T-helper 1 cell (primary cell): ENCODE data around the gene HIVEP1.

Experiments
- DNase-seq, 5 donors: peaks; one replicate each; pipeline ENCODE4 v3.0.0-alpha.2; 2012 to 2020

HIVEP1 gene

DNA sequence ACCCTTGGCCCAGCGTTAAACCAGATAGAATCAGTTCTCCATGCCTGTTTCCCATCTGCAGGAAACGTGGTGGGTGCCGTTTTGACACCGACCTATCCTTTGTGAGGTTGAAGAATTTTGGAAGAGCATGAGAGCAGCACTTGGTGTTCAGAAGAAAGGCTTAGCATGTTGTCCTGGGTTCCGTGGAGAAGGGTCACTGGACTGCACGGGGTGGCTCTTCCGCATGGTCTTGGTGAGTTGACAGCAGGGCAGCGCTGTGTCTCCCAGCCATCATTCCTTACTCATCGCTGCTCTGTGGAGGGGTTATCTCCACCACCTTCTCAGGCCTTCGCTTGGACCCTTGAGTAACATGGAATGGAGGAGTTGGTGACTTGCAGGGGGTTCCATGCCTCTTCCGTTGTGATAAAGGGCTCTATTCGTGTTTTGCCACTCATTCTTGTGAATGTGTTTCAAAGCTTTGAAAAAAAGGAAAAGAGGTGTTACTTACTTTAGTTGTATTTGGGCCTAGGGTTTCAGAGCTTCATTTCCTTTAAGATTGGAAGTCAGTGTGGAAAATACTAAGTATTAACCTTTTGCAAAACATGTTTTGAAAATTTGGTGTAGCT lies 8.2 kb downstream of the HIVEP1 start:
- DNase-seq, result no peak

DNA sequence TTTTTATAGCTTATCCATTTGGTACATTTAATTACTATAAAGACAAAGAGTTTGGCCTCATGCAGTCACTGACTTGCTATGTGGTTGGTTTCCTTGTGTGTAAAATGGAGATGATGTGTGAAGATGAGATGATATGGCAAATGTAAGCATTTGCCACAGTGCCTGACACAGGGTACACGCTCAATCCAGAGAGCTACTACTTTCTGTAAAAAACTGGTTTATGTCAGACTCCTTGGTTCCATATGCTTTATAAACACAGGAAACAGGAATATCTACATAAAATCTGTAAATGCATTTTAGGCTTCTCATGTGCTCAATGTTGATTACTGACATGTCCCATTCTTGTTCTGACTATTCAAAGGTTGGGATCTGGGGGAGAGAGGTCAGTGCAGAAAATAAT lies 10.4 kb downstream of the HIVEP1 start:
- no peak for DNase-seq

DNA sequence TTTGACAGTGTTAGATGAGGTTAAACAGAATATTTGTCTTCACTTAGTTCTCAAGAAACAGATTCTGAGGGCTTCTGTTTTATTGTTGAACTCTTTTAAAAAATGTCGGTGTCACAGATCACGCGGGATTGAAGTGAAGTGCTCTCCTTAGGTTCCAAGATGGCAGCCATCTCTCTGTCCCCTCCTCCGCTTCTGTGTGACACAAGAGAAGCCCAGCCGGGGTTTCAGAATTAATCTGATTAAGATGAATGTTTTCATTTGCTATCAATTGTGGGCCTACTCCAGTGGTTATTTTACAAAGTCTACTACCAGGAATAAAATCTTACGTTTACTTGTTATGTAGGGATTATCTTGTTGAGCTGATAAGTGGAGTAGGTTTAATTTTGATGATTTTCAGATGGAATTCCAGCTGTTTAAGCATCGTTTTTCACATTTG lies 10.9 kb downstream of the HIVEP1 start:
- DNase-seq, result no peak

DNA sequence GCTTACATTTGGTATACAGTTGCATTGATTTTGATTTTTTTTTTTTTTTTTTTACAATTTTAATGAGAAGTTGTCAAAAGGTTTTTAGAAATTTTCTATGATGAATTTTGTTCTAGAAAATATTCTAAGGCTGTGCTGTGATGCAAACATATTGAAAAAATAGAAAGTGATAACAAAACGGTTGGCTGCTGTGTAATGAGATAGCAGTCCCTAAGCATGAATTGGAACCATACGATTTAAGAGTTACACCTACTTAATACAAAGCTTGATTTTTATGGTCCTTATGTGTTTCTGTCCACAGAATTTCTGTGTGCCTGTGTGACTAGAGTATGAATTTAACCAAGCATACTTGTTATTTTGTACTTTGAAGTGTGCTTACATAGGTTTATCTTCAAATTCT lies 12.1 kb downstream of the HIVEP1 start:
- DNase-seq, result no peak

DNA sequence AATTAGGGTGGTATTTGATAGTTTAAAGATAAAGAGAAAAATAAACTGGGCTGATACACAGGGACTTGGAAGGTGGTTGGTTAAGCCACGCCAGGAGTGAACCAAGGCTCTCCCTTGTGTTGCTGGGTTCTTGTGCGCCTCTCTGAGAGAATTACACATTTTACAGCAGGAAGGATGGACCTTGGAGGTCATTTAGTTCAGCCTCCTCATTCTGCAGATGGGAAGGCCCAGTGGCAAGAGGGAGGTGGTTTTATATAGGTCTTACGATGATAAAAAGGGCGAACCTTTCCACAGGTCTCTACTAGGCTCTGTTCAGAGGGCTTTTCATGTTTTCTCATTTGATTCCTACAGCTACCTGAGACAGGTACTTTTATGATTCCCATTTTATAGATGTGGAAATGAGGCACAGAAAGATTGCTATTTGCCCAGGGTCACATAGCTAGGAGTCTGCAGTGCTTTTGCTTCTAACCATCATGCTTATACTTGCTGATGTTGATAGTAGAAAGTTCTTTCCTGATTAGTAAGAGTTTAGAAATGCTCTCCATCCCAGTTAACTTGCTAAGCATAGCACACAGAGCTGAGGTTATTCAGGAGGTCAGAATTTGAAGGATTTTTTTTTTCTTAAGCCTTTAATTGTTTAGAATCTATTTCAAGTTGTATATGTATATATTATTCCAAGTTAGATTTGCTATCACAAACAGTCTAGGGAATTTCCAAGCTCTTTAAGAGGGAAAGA lies 12.8 kb downstream of the HIVEP1 start:
- no peak for DNase-seq

DNA sequence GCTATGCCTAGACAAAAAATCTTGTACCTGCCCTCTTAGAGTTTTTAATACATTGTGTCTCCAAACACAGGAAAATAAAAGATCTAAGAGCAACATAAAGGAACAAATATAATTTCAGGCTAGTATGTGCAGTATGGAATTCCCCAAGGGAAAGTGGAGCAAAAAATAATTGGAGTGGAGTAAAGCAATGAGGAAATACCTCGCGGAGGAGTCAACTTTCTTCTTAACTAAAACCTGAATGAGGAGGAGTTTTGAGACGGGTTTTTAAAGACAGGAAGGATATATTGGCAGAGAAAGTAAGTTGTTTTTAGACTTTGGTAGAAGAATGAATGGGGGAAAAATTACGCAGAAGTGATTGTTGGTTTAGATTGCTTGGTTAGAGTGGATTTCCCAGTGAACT lies 14.0 kb downstream of the HIVEP1 start:
- no peak for DNase-seq

DNA sequence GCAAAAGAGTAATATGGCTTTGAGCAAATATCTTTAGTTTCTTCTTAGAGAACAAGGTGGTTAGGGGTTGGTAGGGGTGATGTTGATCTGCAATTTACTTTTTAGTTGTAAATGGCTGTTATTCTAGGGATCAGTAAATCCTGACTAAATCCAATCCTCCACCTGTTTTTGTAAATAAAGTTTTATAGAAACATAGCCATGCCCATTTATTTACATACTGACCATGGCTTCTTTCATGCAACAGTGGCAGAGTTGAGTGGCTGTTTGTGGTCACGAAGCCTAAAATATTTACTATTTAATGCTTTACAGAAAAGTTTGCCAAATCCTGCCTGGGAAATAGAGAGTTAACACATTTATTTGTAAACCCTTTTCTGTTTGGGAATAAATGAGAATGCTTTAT lies 14.7 kb downstream of the HIVEP1 start:
- DNase-seq, result no peak

DNA sequence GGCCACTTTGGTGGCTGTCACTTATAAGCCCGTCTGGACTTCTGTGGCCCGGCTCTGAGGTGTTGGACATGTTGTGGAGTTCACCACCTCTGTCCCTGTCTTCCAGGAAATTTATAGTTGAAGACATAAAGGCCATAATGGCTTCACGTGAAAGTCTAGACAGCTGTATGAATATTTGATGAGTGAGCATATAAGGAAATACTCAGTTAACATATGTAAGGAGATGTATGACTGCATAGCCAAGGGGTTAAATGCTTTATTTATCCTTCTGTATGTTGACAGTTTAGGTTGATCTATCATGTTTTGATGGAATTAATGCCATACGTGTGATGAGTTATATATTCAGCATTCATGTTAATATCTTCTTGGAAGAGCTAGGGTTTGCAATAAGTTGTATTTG lies 16.1 kb downstream of the HIVEP1 start:
- no peak for DNase-seq

DNA sequence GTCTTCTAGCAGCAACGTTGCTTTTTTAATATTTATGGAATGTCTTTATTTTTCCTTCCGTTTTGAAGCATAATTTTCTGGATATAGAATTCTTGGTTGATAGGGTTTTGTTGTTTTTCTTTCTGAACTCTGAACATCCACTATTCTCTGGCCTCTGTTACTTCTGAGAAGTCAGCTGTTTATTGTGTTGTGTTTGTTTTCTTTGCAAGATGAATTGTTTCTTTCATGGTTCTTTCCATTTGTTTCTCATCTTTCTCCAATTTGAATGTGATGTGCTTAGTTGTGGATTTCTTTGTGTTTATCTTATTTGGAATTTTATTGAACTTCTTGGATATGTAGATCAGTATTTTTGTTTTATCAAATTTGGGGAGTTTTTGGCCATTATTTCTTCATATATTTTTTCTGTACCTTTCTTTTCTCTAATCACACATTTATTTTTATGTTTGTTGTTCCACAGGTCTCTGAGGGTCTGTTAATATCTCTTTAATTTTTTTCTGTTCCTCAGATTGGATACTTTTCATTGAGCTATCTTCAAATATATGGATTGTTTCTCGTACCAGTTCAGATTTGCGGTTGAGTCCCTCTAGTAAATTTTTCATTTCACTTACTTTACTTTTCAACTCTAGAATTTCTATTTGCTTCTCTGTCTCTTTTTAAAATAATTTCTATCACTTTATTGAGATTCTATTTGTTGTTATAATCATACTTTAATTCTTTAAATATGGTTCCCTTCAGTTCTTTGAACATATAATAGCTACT lies 18.0 kb downstream of the HIVEP1 start:
- no peak for DNase-seq

DNA sequence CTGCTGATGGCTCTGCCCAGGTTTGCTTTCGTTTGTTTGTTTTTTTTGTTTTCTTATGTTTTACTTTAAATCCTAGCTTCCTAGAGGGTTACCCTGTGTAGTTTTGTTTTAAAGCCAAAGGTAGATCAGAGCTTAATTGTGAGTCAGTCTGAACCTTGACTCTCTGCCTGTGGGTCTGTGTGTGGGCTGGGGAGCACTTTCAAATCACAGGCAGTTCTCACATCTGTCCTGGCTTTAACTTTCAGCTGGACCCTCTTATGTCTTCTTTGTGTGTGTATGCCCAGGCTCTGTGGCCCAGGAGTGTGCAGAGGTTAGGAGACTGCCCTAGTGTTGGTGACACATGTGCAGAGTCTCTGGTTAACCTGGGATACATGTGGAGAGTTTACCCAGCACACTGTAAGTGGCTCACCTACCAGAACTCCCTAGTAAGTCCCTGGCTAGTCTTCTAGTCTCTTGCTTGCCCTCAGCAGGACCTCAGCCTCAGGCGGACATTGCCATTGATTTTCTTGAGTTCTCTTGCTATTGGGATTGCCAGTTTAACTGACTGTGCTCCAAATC lies 19.0 kb downstream of the HIVEP1 start:
- no peak for DNase-seq

DNA sequence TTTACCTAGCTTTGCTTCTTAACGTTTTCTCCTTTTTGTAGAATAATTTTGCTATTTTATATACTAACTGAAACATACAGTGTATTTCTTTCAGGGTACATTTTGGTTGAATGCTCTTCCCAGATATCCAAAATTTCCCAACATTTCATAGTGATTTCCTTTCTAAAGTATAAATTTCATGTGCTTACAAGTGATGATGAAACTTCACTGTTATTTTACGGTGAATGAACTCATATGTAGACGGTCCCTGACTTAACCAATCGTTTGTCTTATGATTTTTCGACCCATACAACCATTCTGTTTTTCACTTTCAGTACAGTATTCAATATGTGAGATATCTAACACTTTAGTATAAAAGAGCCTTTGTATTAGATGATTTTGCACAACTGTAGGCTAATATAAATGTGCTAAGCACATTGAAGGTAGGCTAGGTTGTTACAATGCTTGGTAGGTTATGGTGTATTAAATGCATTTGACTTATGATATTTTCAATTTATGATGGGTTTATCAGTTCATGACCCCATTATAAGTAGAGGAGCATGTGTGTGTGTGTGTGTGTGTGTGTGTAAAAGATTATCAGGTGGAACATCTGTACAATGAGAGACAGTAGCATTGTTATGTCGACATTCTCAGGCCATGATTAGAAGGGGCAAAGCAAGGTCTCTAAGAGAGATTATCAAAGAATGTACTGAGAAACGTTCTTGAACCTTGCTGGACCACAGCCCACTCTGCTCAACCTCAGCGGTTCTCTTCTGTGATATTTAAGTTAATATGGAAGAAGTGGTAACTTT lies 20.9 kb downstream of the HIVEP1 start:
- DNase-seq, result no peak

DNA sequence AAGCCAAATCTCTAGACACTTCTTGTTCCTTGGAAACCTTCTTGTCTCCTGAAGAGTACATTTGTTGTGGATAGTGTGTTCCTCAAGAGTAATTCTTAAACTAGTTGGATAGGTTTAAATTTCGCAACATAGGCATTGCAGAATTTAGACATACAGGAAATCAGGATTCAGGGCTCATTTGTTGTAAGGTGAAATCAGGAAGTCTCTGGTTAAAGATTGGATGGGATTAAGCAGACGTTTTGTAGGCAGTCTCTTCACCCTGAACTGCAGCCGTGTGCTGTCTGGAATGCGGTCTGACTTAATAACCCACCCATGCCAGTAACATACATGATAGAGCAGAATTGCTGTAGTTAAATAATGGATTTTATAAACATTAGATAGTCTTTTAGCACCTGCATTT lies 21.7 kb downstream of the HIVEP1 start:
- no peak for DNase-seq

DNA sequence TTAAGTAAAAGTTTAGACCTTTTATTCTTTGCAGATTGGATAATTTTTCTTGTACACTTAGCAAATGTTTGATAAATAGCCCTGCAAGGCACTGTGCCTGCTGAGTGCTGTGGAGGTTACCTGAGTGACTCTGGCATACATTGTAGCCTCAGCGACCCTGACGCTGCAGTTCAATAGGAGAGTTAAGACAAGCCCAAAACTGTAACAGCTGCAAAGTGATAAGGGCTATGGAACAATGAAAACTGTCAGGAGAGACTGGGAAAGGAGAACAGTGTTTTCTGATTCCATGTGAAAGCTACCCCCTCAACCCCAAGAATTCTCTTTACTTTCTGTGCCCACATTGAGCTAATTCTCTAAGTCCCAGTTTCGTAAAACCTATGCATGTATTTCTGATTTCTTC lies 22.2 kb downstream of the HIVEP1 start:
- DNase-seq, result no peak

DNA sequence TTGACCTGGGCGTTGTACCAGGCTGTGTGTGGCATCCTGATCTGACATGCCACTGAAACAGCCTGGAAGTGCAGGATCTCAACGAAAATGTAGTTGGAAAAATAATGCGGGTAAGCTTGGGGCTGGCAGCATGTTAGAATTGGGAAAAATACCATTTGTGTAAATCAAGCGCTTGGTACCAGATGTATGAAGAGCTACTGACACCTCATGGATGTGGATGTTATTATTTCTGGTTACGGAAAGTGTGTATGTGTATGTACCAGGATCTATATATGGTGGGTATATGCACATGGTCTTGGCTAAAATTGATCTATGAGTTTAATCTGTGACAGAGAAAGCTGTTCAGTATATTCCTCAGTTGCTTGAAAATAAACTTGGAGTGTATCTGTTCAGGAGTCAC lies 22.7 kb downstream of the HIVEP1 start:
- no peak for DNase-seq

DNA sequence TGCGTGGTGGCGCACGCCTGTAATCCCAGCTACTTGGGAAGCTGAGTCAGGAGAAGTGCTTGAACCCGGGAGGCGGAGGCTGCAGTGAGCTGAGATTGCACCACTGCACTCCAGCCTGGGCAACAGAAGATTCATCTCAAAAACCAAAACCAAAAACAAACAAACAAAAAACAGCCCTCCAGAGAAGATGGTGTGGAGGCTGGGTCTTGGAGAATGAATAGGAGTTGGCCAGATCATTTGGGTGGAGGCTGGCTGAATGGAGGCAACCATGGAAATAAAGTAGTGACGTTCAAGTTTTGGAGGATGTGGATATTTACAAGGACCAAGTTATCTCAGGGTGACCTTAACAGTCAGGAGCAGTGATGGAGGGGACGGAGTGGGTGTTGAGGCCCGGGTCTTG lies 24.7 kb downstream of the HIVEP1 start:
- no peak for DNase-seq

DNA sequence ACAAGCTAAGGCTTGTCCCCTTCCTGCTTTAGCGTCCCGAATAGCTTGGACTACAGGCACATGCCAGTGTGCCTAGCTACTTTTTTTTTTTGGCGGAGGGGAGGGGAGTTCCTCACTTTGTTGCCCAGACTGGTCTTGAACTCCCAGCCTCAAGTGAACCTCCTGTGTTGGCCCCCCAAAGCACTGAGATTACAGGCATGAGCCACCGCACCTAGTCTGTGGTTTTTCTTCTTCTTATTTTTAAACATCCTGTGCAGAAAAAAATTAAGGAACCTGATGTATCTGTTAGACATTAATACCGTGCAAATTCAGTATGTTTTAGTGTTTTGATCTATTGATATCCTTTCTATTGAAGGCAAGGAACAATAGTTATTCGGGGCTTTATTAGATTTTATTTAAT lies 25.7 kb downstream of the HIVEP1 start:
- DNase-seq, result no peak

DNA sequence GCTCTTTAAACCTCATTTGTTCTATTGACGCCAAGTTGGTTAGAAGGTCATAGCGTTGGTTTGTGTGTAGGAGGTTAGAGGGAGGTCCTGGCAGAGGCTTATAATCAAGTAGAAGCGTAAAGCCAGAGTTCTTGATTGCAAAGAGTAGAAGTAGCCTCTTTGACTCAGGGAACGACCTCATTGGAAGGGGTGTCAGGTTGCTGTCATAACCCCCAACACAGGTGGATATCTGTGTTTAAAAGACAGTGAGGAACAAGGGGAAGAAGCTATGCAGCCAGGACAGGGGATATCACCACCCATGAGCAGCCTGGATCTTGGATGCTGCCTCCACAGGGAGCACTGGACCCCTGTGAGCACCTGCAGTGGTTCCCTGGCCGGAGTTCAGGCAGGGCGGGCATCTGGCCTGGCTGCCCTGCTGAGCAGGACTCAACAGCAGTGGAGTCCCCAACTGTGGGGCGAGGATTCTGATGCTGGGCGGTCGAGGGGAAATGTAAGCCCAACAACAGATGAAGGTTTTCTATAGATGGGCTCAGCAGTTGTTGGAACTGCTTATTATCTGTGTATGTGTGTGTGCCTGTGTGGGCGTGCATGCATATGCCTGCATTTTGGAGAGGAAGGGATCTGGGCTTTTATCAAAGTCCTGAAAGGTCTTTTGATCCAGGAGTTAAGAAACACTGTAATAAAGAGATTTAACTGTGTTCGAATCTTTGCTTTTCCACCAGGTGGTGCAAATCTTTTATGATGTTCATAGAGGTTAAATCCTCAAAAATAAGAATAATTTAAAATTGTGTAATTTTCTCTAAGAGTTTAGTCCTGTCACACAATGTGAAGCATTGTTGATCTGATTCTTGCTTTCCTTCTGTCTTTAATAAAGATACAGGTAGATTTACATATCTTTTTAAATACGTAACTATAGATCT lies 27.7 kb downstream of the HIVEP1 start:
- no peak for DNase-seq

DNA sequence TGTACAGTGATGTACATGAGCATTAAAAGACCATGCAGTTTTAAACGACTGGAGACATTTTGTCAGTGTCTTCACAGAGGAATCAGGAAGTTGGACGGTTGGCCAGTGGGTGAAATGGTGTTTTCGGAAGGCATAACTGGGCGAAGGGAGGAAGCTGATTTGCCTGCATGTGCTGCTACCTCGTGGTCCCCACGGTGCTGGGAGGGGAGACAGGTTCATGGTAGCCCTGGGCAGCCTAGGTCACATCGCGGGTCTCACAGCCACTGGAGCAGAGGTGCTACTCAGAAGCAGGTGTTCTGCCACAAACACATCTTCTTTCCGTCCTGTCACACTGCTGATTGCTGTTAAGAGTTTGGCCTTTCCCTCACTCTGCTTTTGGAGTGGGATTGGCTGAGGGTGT lies 35.2 kb downstream of the HIVEP1 start:
- no peak for DNase-seq

DNA sequence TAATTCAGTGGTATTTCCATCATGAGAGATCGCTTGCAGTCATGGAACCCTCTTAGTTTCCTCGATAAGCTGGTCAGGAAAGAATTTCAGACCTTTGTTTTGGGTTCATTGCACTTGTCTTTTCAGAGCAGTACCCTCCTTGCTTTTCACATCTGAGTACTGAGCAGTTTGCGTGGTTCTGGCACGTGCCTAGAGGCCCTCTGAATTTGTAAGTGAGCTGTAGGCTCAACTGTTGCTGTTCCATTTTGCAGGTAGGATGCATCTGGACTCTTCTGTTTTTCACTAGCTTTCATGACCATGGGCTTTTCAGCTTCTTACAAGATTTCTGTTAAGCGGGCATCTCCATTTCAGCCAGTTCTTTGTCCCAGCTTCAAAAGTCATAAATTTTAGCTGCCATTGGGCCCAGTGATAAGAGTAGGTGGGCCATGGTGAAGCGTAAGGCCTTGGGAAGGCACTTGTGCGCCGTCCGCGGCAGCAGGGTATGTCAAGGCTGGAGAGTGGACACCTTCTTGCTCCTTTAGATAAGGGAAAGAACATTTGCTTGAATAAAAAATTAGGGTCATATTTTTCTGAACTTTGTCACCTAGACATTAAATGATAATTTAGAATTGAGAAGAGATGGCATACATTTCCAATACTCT lies 35.8 kb downstream of the HIVEP1 start:
- DNase-seq, result no peak

DNA sequence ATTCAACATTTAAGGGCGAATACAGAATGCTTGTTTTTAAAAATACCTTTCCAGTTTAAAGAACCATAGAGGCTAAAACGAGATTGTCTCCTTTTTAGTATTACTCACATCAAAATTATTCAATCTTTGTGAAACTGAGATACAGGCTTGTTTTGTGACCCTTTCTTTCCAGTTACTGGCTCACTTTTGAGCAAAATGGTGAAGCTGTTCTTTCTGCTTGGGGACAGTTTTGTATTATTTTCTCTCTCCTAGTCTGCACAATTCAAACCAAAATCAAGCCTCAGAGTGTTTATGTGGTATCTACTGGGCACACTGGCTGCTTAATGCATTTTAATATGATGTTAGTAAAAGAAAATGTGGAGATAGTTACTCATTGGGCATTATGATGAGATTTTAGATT lies 36.5 kb downstream of the HIVEP1 start:
- DNase-seq, result no peak

DNA sequence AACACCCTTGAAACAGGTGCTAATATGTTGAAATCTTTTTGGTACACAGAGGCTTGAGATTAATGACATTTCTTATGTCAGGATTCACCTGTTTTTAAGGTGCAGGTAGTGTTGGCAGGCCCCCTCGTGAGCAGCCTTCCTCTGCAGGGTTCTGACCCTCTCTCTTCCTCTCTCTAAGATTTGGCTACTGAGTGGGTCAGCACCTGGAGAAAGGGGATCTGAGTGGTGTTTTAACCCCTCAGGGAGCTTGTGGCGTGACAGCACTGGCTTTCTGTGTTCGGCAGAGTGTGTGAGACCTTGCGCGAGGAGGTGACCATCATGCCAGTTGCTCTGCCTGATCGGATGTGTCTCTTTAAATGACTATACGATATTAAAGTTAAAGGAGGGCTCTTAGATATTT lies 37.1 kb downstream of the HIVEP1 start:
- no peak for DNase-seq
